Measurements from ENCODE around the gene MXD4. TPM values are rescaled to one million over a fixed set of nuclear protein-coding genes. Genes with fewer than 3 reads are reported as not detected.
A peak's percentile ranks its signal among the peaks of the same experiment; 100 is the strongest.

MXD4 gene
- total RNA-seq, 1 donor from 2014 or later, result 92.3 TPM

GRCh38 chr4:2267320-2267811 lies 5.5 kb upstream of the MXD4 start:
- Histone ChIP-seq H3K27ac (ENCODE audit: low read depth, low read length) (no peak overlapping the region), H3K27me3 (ENCODE audit: insufficient read depth, low read length) (no peaks in the 10 kb centered on the region), H3K4me1 (ENCODE audit: insufficient read depth, low read length) (peaks cover 5% of the 10 kb centered on the region), H3K9ac (ENCODE audit: low read length) (no peak overlapping the region), H3K79me2 (ENCODE audit: insufficient read depth, low read length) (no peaks in the 10 kb centered on the region), H3K36me3 (ENCODE audit: insufficient read depth, low read length) (no peaks in the 10 kb centered on the region), H4K20me1 (ENCODE audit: insufficient read depth, low read length) (no peaks in the 10 kb centered on the region), H3K4me3 (ENCODE audit: insufficient read depth, low read depth, low read length) (no peak overlapping the region), H3K4me2 (ENCODE audit: low read length) (no peak overlapping the region), H2AFZ (ENCODE audit: low read depth, low read length) (no peak overlapping the region), H3K9me3 (ENCODE audit: insufficient read depth, low read depth, low read length) (no peaks in the 10 kb centered on the region)
- no peak for FAIRE-seq
- H3K4me3 Mint-ChIP-seq (ENCODE audit: unreplicated experiment), result no peak overlapping the region
- no peaks in the 10 kb centered on the region for H3K9me3 Mint-ChIP-seq (ENCODE audit: unreplicated experiment)
- no peaks in the 10 kb centered on the region for H3K4me1 Mint-ChIP-seq (ENCODE audit: low read depth, unreplicated experiment)
- peaks cover 26% of the 10 kb centered on the region for H3K27me3 Mint-ChIP-seq (ENCODE audit: low read depth, unreplicated experiment)
- no peak for TF ChIP-seq EZH2 (IDR thresholded peaks at IDR 0.05; ENCODE audit: insufficient read depth, low read length)
- TF ChIP-seq CTCF (IDR thresholded peaks at IDR 0.05; ENCODE audit: insufficient read depth, low read depth, low read length), result no peak
- no peak for DNase-seq (ENCODE audit: low read depth)
- H3K27ac Mint-ChIP-seq (ENCODE audit: unreplicated experiment), result no peak overlapping the region
- no peaks in the 10 kb centered on the region for H3K36me3 Mint-ChIP-seq (ENCODE audit: low read depth, unreplicated experiment)

- Mint-ChIP-seq H3K36me3 (ENCODE audit: low read depth, unreplicated experiment) (no peaks in the 10 kb centered on the region), H3K4me1 (ENCODE audit: low read depth, unreplicated experiment) (no peaks in the 10 kb centered on the region), H3K9me3 (ENCODE audit: unreplicated experiment) (no peaks in the 10 kb centered on the region), H3K27ac (ENCODE audit: unreplicated experiment) (no peak overlapping the region), H3K27me3 (ENCODE audit: low read depth, unreplicated experiment) (peaks cover 25% of the 10 kb centered on the region), H3K4me3 (ENCODE audit: unreplicated experiment) (no peak overlapping the region)
- TF ChIP-seq CTCF (IDR thresholded peaks at IDR 0.05; ENCODE audit: insufficient read depth, low read depth, low read length), result no peak
- no peak for TF ChIP-seq EZH2 (IDR thresholded peaks at IDR 0.05; ENCODE audit: insufficient read depth, low read length)
- no peak overlapping the region for H3K9ac ChIP-seq (ENCODE audit: low read length)
- no peaks in the 10 kb centered on the region for H3K79me2 ChIP-seq (ENCODE audit: insufficient read depth, low read length)
- FAIRE-seq (no peak), DNase-seq (ENCODE audit: low read depth) (no peak)
- H2AFZ ChIP-seq (ENCODE audit: low read depth, low read length), result no peak overlapping the region
- no peak overlapping the region for H3K4me2 ChIP-seq (ENCODE audit: low read length)
- no peaks in the 10 kb centered on the region for H3K36me3 ChIP-seq (ENCODE audit: insufficient read depth, low read length)
- no peak overlapping the region for H3K4me3 ChIP-seq (ENCODE audit: insufficient read depth, low read depth, low read length)
- H3K27ac ChIP-seq (ENCODE audit: low read depth, low read length), result no peak overlapping the region
- no peaks in the 10 kb centered on the region for H4K20me1 ChIP-seq (ENCODE audit: insufficient read depth, low read length)
- H3K4me1 ChIP-seq (ENCODE audit: insufficient read depth, low read length), result peaks cover 5% of the 10 kb centered on the region
- no peaks in the 10 kb centered on the region for H3K9me3 ChIP-seq (ENCODE audit: insufficient read depth, low read depth, low read length)
- H3K27me3 ChIP-seq (ENCODE audit: insufficient read depth, low read length), result no peaks in the 10 kb centered on the region
These were observed 4.9 kb upstream of the MXD4 start for GRCh38 chr4:2266821-2267220.

DNA sequence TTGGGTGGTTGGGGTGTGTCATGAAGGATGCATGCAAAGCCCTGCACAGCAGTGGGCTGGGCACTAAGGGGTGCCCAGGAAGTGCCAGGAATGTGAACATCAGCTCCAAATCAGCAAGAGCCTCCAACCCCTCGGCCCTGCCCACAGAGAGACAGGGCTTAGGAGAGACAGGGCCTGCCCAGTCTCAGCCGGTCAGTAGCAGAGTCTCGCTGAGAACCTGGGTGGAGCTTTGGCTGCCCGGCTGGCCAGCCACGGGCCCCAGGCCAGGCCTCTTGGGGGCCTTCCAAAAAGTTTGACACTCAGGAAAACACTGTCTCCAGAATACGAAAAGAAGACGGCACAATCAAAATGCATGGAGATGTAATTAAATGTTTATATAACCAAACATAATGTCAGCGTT lies 4.3 kb upstream of the MXD4 start:
- Mint-ChIP-seq H3K27ac (ENCODE audit: unreplicated experiment) (no peak overlapping the region), H3K4me1 (ENCODE audit: low read depth, unreplicated experiment) (no peaks in the 10 kb centered on the region), H3K36me3 (ENCODE audit: low read depth, unreplicated experiment) (no peaks in the 10 kb centered on the region), H3K9me3 (ENCODE audit: unreplicated experiment) (no peaks in the 10 kb centered on the region), H3K27me3 (ENCODE audit: low read depth, unreplicated experiment) (peaks cover 25% of the 10 kb centered on the region), H3K4me3 (ENCODE audit: unreplicated experiment) (no peak overlapping the region)
- H3K9ac ChIP-seq (ENCODE audit: low read length), result no peak overlapping the region
- H2AFZ ChIP-seq (ENCODE audit: low read depth, low read length), result no peak overlapping the region
- H3K9me3 ChIP-seq (ENCODE audit: insufficient read depth, low read depth, low read length), result no peaks in the 10 kb centered on the region
- no peaks in the 10 kb centered on the region for H3K36me3 ChIP-seq (ENCODE audit: insufficient read depth, low read length)
- no peak overlapping the region for H3K27ac ChIP-seq (ENCODE audit: low read depth, low read length)
- peaks cover under 1% of the 10 kb centered on the region for H3K79me2 ChIP-seq (ENCODE audit: insufficient read depth, low read length)
- no peak overlapping the region for H3K4me3 ChIP-seq (ENCODE audit: insufficient read depth, low read depth, low read length)
- peak; percentile 11 for DNase-seq (ENCODE audit: low read depth)
- peaks cover 5% of the 10 kb centered on the region for H3K4me1 ChIP-seq (ENCODE audit: insufficient read depth, low read length)
- peaks cover under 1% of the 10 kb centered on the region for H4K20me1 ChIP-seq (ENCODE audit: insufficient read depth, low read length)
- TF ChIP-seq EZH2 (IDR thresholded peaks at IDR 0.05; ENCODE audit: insufficient read depth, low read length) (no peak), CTCF (IDR thresholded peaks at IDR 0.05; ENCODE audit: insufficient read depth, low read depth, low read length) (no peak)
- no peak for FAIRE-seq
- no peak overlapping the region for H3K4me2 ChIP-seq (ENCODE audit: low read length)
- H3K27me3 ChIP-seq (ENCODE audit: insufficient read depth, low read length), result no peaks in the 10 kb centered on the region

All from astrocyte (in vitro differentiated cells and primary cell).